Measurements from ENCODE around the gene SCAF1.

Gene SCAF1, protein sequence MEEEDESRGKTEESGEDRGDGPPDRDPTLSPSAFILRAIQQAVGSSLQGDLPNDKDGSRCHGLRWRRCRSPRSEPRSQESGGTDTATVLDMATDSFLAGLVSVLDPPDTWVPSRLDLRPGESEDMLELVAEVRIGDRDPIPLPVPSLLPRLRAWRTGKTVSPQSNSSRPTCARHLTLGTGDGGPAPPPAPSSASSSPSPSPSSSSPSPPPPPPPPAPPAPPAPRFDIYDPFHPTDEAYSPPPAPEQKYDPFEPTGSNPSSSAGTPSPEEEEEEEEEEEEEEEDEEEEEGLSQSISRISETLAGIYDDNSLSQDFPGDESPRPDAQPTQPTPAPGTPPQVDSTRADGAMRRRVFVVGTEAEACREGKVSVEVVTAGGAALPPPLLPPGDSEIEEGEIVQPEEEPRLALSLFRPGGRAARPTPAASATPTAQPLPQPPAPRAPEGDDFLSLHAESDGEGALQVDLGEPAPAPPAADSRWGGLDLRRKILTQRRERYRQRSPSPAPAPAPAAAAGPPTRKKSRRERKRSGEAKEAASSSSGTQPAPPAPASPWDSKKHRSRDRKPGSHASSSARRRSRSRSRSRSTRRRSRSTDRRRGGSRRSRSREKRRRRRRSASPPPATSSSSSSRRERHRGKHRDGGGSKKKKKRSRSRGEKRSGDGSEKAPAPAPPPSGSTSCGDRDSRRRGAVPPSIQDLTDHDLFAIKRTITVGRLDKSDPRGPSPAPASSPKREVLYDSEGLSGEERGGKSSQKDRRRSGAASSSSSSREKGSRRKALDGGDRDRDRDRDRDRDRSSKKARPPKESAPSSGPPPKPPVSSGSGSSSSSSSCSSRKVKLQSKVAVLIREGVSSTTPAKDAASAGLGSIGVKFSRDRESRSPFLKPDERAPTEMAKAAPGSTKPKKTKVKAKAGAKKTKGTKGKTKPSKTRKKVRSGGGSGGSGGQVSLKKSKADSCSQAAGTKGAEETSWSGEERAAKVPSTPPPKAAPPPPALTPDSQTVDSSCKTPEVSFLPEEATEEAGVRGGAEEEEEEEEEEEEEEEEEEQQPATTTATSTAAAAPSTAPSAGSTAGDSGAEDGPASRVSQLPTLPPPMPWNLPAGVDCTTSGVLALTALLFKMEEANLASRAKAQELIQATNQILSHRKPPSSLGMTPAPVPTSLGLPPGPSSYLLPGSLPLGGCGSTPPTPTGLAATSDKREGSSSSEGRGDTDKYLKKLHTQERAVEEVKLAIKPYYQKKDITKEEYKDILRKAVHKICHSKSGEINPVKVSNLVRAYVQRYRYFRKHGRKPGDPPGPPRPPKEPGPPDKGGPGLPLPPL

DNA sequence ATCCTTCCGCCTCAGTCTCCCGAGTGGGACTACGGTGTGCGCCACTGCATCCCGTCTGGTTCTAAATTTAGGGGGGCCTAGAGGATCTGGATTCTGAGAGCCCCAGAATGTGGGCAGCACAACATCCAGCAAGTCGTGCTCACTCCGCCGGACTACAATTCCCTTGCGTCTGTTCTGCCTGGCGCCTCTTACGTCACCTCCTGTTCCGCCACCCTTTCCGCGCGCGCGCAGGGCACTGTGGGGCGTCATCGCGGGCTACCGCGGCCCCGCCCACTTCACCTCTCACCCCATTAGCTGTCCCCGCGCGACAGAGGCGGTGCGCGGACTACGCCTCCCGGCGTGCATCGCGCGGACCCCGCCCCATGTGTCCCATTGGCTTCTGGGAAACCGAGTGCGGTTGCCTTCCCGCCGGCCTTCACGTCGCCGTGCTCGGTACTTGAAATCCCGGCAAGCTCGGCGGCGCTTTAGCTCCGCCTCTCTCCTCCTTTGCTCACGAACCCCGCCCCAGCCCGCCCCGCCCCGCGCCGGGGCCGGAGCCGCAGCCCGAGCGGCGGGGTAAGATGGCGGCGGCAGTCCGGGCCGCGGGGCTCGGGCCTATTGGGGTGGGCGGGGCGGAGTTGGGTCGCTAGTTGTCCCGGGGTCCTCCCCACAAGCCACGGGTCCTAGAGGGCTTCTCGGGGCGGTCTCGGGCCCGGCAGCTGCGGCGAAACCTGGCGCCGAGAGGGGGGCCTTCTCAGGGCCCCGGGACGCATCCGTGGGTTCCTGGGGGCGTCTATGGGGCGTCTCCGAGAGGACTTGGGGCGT is at the start of gene SCAF1:
SCAF1 (plus strand) TSS at position 522 of the 804 bp plus-strand sequence. CDS start 2,818 bp downstream, outside the sequence.
- peak; percentile 73 for DNase-seq (ENCODE audit: insufficient read length, low spot score)
- TF ChIP-seq, protein P1, sequence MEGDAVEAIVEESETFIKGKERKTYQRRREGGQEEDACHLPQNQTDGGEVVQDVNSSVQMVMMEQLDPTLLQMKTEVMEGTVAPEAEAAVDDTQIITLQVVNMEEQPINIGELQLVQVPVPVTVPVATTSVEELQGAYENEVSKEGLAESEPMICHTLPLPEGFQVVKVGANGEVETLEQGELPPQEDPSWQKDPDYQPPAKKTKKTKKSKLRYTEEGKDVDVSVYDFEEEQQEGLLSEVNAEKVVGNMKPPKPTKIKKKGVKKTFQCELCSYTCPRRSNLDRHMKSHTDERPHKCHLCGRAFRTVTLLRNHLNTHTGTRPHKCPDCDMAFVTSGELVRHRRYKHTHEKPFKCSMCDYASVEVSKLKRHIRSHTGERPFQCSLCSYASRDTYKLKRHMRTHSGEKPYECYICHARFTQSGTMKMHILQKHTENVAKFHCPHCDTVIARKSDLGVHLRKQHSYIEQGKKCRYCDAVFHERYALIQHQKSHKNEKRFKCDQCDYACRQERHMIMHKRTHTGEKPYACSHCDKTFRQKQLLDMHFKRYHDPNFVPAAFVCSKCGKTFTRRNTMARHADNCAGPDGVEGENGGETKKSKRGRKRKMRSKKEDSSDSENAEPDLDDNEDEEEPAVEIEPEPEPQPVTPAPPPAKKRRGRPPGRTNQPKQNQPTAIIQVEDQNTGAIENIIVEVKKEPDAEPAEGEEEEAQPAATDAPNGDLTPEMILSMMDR (IDR thresholded peaks at IDR 0.05; ENCODE audit: insufficient read depth, missing control alignments) = no peak
- FAIRE-seq = no peak

DNA sequence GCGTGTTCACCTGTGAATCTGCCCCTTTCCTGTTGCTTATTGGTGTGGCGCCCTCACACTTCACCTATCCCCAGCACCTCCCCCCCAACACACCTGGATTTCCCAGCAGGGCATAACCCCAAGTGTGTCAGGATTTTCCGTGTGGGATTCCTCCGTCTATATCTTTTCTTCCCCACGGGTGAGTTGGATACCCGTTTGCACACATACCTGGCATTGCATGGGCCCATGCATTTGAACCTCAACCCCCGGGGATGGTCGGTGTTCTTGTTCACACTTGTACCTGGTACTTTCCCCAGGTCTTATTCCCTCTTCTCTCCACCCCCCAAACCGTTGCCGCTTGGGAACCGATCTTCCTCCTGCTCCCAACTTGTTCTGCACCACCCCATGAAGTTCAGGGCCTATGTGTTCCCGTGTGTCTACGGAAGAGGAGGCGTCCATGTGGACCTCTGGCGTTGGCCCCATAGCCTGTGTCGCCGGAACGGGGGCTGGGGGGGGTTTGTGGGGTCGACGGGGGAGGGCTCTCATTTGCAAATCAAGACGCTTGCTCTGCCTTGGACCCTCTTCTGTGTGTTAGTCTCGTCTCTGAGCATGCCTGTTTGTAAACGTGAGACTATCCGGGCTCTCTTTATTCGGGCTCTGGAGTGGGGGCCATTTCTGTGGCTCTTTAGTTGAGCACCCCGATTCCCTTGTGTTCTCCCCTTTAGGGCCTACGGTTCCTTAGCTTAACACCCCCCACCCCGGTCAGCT is 49.4 kb upstream of the SCAF1 start:
- no peak for DNase-seq (ENCODE audit: insufficient read length, low spot score)
- no peak for FAIRE-seq
- TF ChIP-seq, protein P1 (IDR thresholded peaks at IDR 0.05; ENCODE audit: insufficient read depth, missing control alignments) = no peak

DNA sequence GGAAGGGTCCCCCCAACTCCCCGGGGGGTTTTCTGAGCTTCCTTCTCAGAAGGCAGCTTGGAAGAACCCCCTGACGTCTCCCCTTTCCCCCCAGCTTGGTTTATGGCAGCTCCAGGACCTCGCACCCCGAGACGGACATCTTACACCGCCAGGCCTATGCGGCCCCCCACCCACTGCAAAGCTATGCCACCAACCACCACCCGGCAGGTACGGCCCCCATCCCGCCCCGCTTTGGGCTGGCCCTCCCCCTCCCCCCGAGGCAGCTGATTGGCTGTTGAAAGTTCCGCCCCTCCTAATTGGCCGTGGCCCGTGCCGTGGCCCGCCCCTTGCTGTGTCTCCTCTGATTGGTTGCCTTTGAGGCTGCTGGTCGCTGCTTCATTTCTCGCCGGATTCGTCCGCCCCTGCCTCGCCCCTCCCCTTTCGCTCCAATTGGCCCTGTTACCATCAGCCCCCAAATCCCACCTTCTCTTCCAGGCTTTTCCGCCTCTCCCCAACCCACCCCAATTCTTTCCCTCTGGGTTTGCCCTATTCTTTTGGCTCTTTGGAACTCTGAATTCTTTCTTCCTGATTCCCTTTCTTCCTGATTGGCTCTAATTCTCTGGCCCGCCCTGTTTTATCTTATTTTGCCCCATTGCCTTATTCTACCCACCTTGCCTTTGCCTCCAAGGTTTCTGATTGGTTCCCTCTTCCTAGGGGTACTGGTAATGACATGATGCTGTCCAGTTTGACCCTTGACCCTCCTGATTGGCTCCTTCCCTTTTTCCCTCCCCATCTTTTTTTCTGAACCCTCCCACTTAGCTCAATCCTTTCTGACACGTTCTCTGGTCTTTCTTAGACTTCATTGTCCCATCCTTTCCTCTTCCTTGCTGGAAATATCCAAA is 48.5 kb upstream of the SCAF1 start:
- DNase-seq (ENCODE audit: insufficient read length, low spot score) = peak; percentile 99
- TF ChIP-seq, protein P1 (IDR thresholded peaks at IDR 0.05; ENCODE audit: insufficient read depth, missing control alignments) = no peak
- no peak for FAIRE-seq

DNA sequence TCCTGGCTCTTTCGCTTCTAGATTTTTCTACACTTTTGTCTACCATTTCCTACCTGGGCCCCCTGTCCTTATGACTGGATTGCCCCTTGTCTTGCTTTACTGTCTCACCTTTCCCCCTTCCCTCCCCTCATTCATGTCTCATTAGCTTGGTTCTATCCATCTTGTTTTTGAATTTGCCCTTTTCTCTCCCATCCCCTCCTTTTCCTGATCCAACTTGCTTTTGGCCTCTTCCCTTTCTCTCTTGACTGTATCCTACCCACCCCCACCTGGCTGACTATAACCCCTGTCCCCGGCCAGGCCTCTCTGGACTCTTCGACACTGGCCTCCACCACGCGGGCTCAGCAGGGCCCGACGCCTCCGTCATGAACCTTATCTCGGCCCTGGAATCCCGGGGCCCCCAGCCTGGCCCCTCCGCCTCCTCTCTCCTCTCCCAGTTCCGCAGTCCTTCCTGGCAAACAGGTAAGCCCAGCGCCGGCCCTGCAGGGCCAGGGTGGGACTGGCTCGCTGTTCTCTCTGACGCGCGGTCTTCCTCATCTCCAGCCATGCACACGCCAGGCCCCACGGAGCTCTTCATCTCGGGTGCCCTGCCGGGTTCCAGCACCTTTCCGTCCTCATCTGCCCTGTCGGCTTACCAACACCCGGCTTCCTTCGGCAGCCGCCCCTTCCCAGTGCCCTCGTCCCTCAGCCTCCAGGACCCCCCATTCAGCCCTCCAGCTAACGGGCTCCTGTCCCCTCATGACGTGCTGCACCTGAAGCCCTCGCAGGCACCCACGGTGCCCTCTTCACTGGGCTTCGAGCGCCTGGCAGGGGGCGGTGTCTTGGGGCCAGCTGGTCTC is 47.6 kb upstream of the SCAF1 start:
- DNase-seq (ENCODE audit: insufficient read length, low spot score) (no peak), FAIRE-seq (no peak)
- TF ChIP-seq, protein P1 (IDR thresholded peaks at IDR 0.05; ENCODE audit: insufficient read depth, missing control alignments) = no peak

Data from D721Med (cell line).